Progenitor cell of endocrine pancreas (in vitro differentiated cells): ENCODE measurements around the gene TM9SF2. TPM values are rescaled to one million over a fixed set of nuclear protein-coding genes. Genes with fewer than 3 reads are reported as not detected.
A peak's percentile ranks its signal among the peaks of the same experiment; 100 is the strongest.

Source experiments
- DNase-seq: peaks from one replicate; pipeline ENCODE4 v3.0.0; 2021; ENCODE audit warnings: low spot score; ENCODE audit not compliant: unreplicated experiment
- H3K27ac Mint-ChIP-seq: 2 replicates; pipeline ENCODE4 v1.8.0; 2021; ENCODE audit warnings: mild to moderate bottlenecking, moderate library complexity, mixed read lengths
- H3K27me3 Mint-ChIP-seq: 2 replicates; pipeline ENCODE4 v1.8.0; 2021; ENCODE audit warnings: mixed read lengths
- H3K36me3 Mint-ChIP-seq: 2 replicates; pipeline ENCODE4 v1.8.0; 2022; ENCODE audit warnings: mixed read lengths; ENCODE audit not compliant: insufficient read depth
- H3K4me1 Mint-ChIP-seq: 2 replicates; pipeline ENCODE4 v1.8.0; 2021; ENCODE audit warnings: low read depth, mixed read lengths
- H3K4me3 Mint-ChIP-seq: 2 replicates; pipeline ENCODE4 v1.8.0; 2021; ENCODE audit warnings: low read depth, mild to moderate bottlenecking, moderate library complexity, mixed read lengths
- H3K9me3 Mint-ChIP-seq: 2 replicates; pipeline ENCODE4 v1.8.0; 2021; ENCODE audit warnings: low read depth, mixed read lengths
- CTCF ChIP-seq: fragments of 200-600 bp; sonication (generic); IDR thresholded peaks from one replicate; pipeline ENCODE4 v1.5.0; 2021; ENCODE audit warnings: antibody characterized with exemption, mild to moderate bottlenecking; ENCODE audit not compliant: unreplicated experiment
- total RNA-seq: library from RNA; stranded (reverse); gene quantifications from 2 replicates; pipeline ENCODE4 v1.2.1, GENCODE V29; 2021

TM9SF2 gene
- total RNA-seq, 1 donor from 2014 or later: 109 TPM

DNA sequence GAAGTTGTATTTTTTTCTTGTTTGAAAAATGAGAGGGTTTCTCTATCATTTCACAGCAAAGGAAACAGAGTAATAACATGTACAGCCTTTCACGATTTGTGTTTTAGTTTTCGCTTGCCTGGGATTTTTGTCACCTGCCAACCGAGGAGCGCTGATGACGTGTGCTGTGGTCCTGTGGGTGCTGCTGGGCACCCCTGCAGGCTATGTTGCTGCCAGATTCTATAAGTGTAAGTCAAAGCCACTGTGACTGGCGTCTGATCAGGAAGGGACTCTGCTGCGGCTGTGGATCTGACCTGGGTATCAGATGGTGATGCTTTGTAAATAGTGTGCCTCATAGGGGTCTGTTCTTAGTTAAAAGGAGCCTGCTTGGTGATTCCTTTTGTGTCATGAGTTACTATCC lies 45.6 kb downstream of the TM9SF2 start:
- no peak for DNase-seq
- Mint-ChIP-seq H3K27me3 (no peaks in the 10 kb centered on the region), H3K4me3 (no peak overlapping the region), H3K9me3 (no peaks in the 10 kb centered on the region), H3K27ac (no peak overlapping the region), H3K4me1 (no peaks in the 10 kb centered on the region), H3K36me3 (peaks cover 24% of the 10 kb centered on the region)
- TF ChIP-seq CTCF: no peak

GRCh38 chr13:99548448-99548847 lies 47.2 kb downstream of the TM9SF2 start:
- no peak for DNase-seq
- no peak for TF ChIP-seq CTCF
- no peak overlapping the region for H3K4me3 Mint-ChIP-seq
- no peaks in the 10 kb centered on the region for H3K4me1 Mint-ChIP-seq
- peaks cover 24% of the 10 kb centered on the region for H3K36me3 Mint-ChIP-seq
- no peak overlapping the region for H3K27ac Mint-ChIP-seq
- no peaks in the 10 kb centered on the region for H3K9me3 Mint-ChIP-seq
- no peaks in the 10 kb centered on the region for H3K27me3 Mint-ChIP-seq

GRCh38 chr13:99553033-99553432 lies 51.8 kb downstream of the TM9SF2 start:
- peaks cover 36% of the 10 kb centered on the region for H3K36me3 Mint-ChIP-seq
- H3K9me3 Mint-ChIP-seq: no peaks in the 10 kb centered on the region

DNA sequence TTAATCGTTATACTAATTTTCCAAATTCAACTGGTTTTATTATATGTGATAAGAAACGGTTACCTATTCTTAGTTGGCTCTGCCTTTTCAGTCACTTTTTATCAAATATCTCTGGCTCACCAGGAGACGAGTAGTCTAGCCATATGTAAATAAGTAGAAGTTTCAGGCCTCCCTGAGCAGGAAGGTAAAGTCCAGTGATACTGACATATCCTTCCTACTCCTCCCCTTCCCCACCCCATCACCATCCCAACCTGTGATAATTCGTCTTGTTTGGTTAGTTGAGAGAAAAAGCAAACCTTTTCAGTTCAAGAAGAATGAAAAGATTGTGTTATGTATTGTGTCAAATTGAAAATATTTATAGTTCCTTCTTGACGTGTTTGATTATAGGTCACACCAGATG lies 53.9 kb downstream of the TM9SF2 start:
- Mint-ChIP-seq H3K36me3 (peaks cover 35% of the 10 kb centered on the region), H3K4me3 (no peak overlapping the region), H3K27ac (no peak overlapping the region), H3K27me3 (no peaks in the 10 kb centered on the region), H3K4me1 (peaks cover 4% of the 10 kb centered on the region), H3K9me3 (no peaks in the 10 kb centered on the region)
- no peak for TF ChIP-seq CTCF
- DNase-seq: no peak

More at GRCh38 chr13:99553033-99553432, 51.8 kb downstream of the TM9SF2 start:
- Mint-ChIP-seq H3K4me1 (no peaks in the 10 kb centered on the region), H3K27ac (peak overlapping the region; percentile 27), H3K4me3 (no peak overlapping the region), H3K27me3 (no peaks in the 10 kb centered on the region)
- no peak for DNase-seq
- TF ChIP-seq CTCF: no peak

GRCh38 chr13:99556867-99557443 lies 55.7 kb downstream of the TM9SF2 start:
- H3K9me3 Mint-ChIP-seq: no peaks in the 10 kb centered on the region
- no peak overlapping the region for H3K27ac Mint-ChIP-seq
- no peak for TF ChIP-seq CTCF
- DNase-seq: no peak
- H3K36me3 Mint-ChIP-seq: peaks cover 33% of the 10 kb centered on the region
- H3K4me3 Mint-ChIP-seq: no peak overlapping the region
- H3K27me3 Mint-ChIP-seq: no peaks in the 10 kb centered on the region
- peaks cover 4% of the 10 kb centered on the region for H3K4me1 Mint-ChIP-seq
